Fibroblast of lung (primary cell): ENCODE results near the gene SPX.

Source experiments
- CTCF ChIP-seq, 2 donors: IDR thresholded peaks in 1 of 2; conservative IDR thresholded peaks in 1 of 2; 1 replicate in 1 of 2; 2 replicates in 1 of 2; pipeline ENCODE4 v1.5.1; 2011 to 2012; ENCODE audit warnings: low read length in 2 of 2, control low read depth in 1 of 2, inconsistent platforms in 1 of 2, low read depth in 1 of 2, mild to moderate bottlenecking in 1 of 2
- EZH2 ChIP-seq: IDR thresholded peaks from 2 replicates; pipeline ENCODE4 v1.5.1; 2012; ENCODE audit warnings: low read length, control low read depth, mild to moderate bottlenecking; ENCODE audit errors: missing control alignments

- TF ChIP-seq EZH2 (no peak), CTCF (conservative IDR thresholded peaks at IDR 0.05 in 1 of 2, IDR thresholded peaks at IDR 0.05 in 1 of 2; ENCODE audit: low read depth in 1 of 2, low read length in 2 of 2) (no peak)
Measured at GRCh38 chr12:21483531-21483930, 42.6 kb upstream of the SPX start.
